AG04449 (cell line): Measurements from ENCODE around the gene MARCHF7.

ENCODE experiments used
- CTCF ChIA-PET: fragments of 350-600 bp; formaldehyde crosslinking; extraction: SDS; loops from one replicate; lab custom pipeline; 2021; ENCODE audit warnings: antibody characterized with exemption; lab: Yijun Ruan, JAX
- POLR2A ChIA-PET: fragments of 400-600, 350-600 bp; formaldehyde crosslinking; extraction: SDS; loops from one replicate; lab custom pipeline; 2020; ENCODE audit warnings: antibody characterized with exemption, inconsistent platforms; lab: Yijun Ruan, JAX
- DNase-seq: peaks from one replicate; pipeline ENCODE4 v3.0.0-alpha.2; 2010; ENCODE audit warnings: low read depth, low spot score
- H3K4me3 ChIP-seq: 2 replicates; pipeline ENCODE4 v1.5.1; 2011; ENCODE audit warnings: low read depth, mild to moderate bottlenecking, control low read depth, low read length
- CTCF ChIP-seq: IDR thresholded peaks from one replicate; pipeline ENCODE4 v1.5.1; 2011; ENCODE audit warnings: mild to moderate bottlenecking, moderate library complexity, low read length, control low read depth, inconsistent platforms; ENCODE audit not compliant: insufficient read depth; ENCODE audit errors: missing control alignments

MARCHF7 gene

DNA sequence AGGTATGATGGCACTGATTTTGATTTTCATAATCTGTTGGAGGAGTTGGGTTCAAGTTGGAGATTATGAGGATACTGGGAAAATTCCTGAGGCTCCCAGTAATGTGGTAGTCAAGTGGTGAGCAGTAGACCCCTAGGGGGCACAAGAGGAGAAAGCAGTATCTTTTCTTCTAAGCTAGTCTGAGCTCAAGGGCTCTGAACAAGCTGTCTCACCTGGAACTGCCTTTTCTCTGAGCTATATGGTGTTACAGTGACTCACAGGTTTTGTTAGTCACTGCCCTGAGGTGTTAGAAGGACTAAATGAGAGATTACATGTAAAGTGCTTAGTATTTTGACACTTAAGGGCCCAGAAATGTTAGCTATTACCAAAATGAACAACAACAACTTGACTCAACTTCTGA, 43.5 kb downstream of the MARCHF7 start:
- H3K4me3 ChIP-seq, result no peak overlapping the region
- CTCF ChIA-PET, result interaction anchor here (0.6 to 1.3 kb wide), 3 partner anchors 9 to 58 kb away, joined by 3 to 4 read pairs (median 3); no protein-coding TSS in a partner anchor
- POLR2A ChIA-PET, result interaction anchor here (0.6 kb wide), 1 partner anchor 44 kb away, joined by 4 read pairs; no protein-coding TSS in a partner anchor
- no peak for TF ChIP-seq CTCF
- no peak for DNase-seq

GRCh38 chr2:159758239-159758638, 45.9 kb downstream of the MARCHF7 start:
- POLR2A ChIA-PET, result no interaction called here
- CTCF ChIA-PET, result interaction anchor here (1.0 kb wide), 1 partner anchor 8 kb away, joined by 3 read pairs; no protein-coding TSS in a partner anchor
- TF ChIP-seq CTCF, result no peak
- DNase-seq, result no peak
- no peak overlapping the region for H3K4me3 ChIP-seq

- TF ChIP-seq CTCF, result no peak
- CTCF ChIA-PET, result interaction anchor here (0.7 kb wide), 1 partner anchor 12 kb away, joined by 3 read pairs; no protein-coding TSS in a partner anchor
- DNase-seq, result no peak
- POLR2A ChIA-PET, result no interaction called here
- no peak overlapping the region for H3K4me3 ChIP-seq
Observed at GRCh38 chr2:159758686-159759085, 46.4 kb downstream of the MARCHF7 start.

DNA sequence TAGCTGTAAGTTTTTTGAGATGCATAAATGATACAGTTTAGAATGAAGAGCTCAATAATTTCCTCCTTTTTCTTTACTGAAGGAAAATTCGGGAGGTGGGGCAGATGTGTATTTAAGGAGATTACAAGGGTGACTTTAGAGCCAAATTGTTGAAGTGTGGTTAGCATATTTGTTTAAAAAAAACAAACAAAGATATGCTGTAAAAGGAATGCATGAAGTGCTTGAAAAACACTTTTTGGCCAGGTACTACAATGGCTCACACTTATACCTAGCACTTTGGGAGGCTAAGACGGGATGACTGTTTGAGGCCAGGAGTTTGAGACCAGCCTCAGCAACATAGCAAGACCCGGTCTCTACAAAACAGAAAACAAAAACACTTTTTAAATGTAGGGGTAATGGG, 47.3 kb downstream of the MARCHF7 start:
- DNase-seq, result no peak
- ChIA-PET CTCF (interaction anchor here (0.7 kb wide), 1 partner anchor 11 kb away, joined by 3 read pairs; no protein-coding TSS in a partner anchor), POLR2A (no interaction called here)
- no peak for TF ChIP-seq CTCF
- no peak overlapping the region for H3K4me3 ChIP-seq

DNA sequence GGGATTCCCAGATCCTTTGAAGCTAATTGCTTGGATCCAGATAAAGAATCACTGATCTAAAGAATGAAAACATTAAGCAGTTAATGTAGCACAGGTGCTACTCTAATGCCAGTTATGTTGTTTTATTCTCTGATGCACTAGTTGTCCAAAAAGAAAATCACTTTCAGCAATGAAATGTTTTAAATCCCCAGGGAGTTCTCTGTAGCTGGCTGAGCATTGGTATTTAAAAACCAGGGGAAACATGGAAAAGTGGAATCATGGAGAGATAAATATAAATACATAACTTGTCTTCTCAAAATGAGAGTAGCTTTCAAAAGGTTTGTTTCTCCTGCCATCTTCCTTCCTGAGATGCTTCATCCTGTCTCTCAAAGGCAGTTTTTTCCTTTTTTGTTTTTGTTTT, 48.0 kb downstream of the MARCHF7 start:
- TF ChIP-seq CTCF, result no peak
- H3K4me3 ChIP-seq, result no peak overlapping the region
- POLR2A ChIA-PET, result no interaction called here
- DNase-seq, result no peak
- CTCF ChIA-PET, result no interaction called here

DNA sequence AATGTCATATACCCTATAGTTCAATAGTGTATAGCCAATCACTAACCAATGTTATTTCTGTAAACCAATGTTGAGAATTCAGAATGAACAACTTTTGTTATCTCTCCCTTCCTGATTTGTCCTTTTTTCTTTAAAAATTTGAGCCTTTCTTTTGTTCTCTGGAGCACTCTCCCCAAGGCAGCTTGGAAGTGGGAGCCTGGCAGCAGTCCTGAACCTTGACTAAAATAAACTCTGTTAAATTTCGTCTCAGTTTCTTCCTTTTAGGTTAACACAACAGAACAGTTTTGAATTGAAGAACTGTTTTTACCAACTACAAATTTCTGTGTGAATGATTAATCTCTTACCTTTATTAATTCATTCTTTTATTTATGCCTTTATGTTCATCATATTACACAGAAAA, 49.8 kb downstream of the MARCHF7 start:
- POLR2A ChIA-PET, result no interaction called here
- no peak for DNase-seq
- no peak for TF ChIP-seq CTCF
- CTCF ChIA-PET, result interaction anchor here (1.9 kb wide), 1 partner anchor 9 kb away, joined by 7 read pairs; no protein-coding TSS in a partner anchor
- no peak overlapping the region for H3K4me3 ChIP-seq
